ENCODE measurements around the gene ALKBH7.

DNA sequence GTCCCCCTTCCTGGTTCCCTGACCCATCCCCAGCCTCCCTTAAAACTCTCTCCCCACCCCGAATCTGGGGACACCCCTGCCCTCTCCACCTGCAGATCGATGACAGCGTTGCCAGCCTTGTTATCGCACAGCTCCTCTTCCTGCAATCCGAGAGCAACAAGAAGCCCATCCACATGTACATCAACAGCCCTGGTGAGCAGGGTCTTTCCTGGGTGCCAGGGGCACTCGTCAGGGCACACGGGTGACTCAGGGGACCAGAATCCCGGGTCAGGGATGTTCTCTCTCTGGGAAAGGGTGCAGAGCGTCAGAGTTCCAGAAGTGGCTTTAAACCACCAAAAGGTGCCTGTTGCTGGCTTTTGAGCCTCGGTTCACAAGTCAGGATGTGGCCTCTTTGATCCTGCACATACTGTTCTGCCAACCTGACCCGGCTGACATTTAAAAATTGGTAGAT lies 10.2 kb upstream of the ALKBH7 start:
- TF ChIP-seq L3MBTL2 (conservative IDR thresholded peaks at IDR 0.05) (no peak), HDGF (IDR thresholded peaks at IDR 0.05; ENCODE audit: borderline replicate concordance) (no peak)
